IPS-18c (cell line): Measurements from ENCODE around the gene CEP128.

ENCODE experiments used
- H3K4me3 ChIP-seq: 2 replicates; pipeline ENCODE4 v1.7.0; 2013; ENCODE audit warnings: low read depth, mild to moderate bottlenecking, low read length, moderate library complexity; ENCODE audit not compliant: insufficient read depth
- H3K9me3 ChIP-seq: one replicate; pipeline ENCODE4 v1.6.1; 2013; ENCODE audit warnings: mild to moderate bottlenecking, low read length, moderate library complexity; ENCODE audit not compliant: control insufficient read depth, insufficient read depth

CEP128 gene

DNA sequence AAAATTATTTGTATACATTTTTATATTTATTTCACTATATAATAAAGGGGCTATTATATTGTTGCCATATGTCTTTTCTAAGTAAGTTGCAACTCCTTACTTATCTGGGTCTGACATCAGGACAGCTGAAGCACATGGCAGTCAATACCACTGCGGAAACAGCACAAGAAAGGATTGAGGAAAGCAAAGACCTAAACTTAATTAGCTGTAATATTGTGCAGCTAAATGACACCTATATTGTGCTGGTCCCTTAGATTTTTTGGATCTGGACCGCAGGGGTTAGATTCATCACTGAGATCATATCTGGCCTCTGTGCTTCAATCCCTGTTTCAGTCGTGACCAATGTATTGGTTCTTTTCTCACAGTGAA is 370.6 kb downstream of the CEP128 start:
- H3K9me3 ChIP-seq, result no peaks in the 10 kb centered on the region
- H3K4me3 ChIP-seq, result no peak overlapping the region

DNA sequence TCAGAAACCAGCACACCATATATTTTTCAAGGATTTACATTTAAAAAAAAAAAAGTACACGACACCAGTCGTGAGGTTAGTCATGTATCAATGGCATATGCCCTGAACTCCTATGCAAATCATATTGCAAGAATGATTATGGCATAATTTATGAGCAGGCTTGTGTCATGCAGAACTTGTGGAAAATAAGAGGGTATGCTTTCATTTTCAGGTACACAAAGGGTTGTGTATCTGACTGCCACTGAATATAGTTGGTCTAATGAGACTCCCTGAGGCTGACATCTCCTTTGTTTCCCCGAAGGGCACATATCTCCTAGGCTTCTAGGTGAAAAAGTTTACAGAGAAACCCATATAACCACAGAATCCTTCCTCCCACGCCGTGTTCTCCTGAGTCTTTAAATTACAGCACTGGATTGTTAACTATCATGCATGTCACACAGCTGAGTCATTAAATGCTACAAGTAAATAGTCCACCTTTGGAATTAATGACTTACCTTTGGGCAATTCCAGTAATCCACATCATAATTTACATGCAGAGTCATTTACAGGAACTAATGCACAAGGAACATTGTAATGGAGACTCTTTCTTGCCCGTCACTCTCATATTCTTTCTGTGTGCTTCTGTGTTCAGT is 373.5 kb downstream of the CEP128 start:
- Histone ChIP-seq H3K9me3 (no peaks in the 10 kb centered on the region), H3K4me3 (no peak overlapping the region)

DNA sequence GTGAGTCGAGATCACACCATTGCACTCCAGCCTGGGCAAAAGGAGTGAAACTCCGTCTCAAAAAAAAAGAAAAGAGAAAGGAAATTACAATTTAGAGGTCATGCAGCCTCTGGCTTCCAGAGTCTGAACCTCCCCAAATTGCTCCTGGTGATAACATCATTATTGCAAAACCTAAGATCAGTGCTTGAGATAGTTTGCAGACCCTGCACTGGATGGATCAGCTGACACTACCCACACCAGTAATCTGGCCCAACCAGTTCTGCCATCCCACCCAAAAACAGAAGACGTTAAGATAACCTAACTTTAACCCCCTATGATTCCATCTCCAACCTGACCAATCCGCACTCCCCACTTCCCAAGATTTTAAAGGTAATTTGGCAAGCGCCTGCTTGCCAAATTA is 376.5 kb downstream of the CEP128 start:
- Histone ChIP-seq H3K4me3 (no peak overlapping the region), H3K9me3 (no peaks in the 10 kb centered on the region)

DNA sequence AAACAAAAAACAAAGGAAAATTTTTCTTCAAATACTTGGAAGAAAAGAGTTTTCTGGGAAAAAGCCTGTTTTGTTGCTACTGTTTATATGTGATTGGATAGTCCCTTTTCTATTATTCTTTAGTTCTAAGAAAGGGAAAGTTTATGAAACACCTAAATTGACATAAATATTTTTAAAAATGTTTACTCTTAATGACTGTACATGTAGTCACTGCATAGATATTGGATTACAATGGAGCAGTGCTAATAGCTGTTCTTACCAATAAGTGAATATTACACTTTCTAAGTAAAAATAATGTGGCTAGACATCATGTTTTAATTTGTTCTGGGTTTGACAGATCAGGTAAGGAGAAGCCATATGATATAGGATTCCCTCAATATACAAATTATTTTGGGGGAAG is 377.5 kb downstream of the CEP128 start:
- Histone ChIP-seq H3K9me3 (no peaks in the 10 kb centered on the region), H3K4me3 (no peak overlapping the region)

DNA sequence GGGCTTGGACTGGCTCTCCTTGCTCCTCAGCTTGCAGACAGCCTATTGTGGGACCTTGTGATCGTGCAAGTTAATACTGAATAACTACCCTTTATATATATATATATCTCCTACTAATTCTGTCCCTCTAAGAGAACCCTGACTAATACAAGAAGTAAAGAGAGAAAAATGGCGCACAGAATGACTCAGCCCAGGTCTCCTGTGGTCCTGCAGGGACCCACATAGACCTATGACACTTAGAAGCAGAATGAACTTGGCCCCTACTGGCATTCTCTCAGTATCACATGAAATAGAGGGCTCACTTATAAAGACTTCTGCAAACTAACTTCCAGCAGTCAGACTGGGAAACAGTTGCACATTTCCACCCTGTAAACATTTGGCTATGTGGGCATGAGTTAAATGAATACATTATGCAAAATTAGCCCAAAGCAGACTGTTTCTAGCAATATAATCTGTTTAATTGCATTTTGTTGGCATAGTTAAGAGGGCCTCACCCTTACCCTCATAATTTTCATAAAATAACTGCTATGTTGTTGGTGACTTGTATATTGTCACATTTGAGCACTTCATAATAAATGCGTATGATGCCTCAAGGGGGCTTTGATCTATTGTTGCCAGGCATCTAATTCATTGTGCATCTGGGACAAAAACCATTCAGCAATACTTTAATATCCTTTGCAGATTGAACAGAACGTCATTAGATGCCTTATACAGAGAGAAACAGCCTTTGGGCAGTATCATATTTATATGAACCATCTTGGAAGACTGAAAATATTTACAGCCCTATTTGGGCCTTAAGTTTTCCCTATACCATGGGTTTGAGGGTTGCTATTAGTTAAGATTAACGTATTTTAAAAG is 380.5 kb downstream of the CEP128 start:
- H3K4me3 ChIP-seq, result no peak overlapping the region

DNA sequence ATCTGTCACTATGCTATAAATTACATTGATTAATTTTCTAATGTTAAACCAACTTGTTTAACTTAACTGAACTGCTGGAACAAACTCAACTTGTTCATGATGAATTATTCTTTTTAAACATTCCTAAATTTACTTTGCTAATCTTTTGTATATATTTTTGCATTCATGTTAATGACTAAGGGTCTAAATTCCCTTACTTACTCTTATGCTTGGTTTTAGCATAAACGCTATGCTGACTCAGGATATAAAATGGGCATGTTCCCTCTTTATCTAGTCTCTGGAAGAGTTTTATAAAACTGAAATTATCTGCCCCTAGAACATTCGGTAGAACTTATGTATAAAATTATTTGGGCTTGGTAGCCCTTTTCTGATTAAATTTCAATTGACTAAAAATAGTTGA is 387.4 kb downstream of the CEP128 start:
- Histone ChIP-seq H3K9me3 (no peaks in the 10 kb centered on the region), H3K4me3 (no peak overlapping the region)

More for the DNA sequence above, 380.5 kb downstream of the CEP128 start:
- H3K9me3 ChIP-seq, result no peaks in the 10 kb centered on the region

DNA sequence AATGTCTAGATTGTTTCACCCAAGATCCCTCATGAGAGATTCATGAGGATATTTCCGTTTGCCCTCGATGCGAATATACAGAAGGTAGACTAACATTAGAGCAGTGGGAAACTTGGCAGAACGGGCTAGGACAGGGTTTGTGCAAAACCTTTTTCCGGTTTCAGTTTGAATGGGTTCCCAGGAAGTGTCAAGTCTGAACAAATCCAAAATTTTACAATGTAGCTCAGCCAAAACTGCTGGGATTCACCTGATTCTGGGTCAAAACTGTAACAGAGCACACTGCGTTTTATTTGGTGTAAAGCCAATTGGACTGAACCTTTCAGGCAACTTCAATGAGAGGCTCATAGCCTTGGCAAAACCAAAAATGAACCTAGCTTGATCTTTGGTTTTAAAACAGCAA is 392.4 kb downstream of the CEP128 start:
- Histone ChIP-seq H3K4me3 (no peak overlapping the region), H3K9me3 (no peaks in the 10 kb centered on the region)

DNA sequence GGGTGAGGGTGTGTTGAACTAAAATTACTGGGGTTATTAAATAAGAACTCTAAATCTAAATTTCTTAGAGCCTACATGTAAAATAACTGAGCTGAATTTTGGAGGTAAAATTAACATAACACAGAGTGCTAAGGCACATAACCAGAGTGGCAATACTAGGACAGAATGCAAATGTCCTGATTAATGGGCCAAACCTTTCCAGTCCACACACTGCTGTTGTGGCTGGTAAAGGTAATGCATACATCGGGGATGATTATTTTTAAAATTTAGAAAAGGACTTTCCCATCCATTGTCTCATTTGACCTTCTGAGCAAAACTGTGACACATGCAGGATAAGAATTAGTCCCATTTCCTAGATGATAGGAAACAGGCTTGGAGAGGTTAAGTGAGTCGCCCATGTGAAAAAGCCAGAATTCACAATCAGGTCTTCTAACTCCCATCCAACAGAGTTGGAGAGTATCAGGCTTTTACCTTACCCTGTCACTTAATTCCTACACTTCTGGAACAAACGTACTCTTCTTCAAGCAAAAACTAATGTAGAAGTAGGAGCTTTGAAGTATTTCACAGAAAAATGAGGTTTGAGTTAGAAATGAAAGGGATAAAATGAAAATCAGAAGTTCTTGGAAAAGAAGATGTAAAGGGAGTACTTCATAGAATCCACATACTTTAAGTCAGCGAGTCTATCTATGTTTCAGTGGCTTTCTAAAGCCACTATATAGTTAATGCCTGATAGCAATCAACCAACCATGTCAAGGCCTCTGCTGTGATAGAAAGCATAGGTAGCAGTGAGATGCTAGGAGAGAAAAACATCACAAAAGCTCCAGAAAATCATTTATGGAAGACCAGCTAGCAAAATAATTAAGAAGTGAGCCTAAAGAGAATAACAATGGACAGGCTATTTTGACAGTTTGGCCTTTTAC is 395.3 kb downstream of the CEP128 start:
- Histone ChIP-seq H3K9me3 (no peaks in the 10 kb centered on the region), H3K4me3 (no peak overlapping the region)

DNA sequence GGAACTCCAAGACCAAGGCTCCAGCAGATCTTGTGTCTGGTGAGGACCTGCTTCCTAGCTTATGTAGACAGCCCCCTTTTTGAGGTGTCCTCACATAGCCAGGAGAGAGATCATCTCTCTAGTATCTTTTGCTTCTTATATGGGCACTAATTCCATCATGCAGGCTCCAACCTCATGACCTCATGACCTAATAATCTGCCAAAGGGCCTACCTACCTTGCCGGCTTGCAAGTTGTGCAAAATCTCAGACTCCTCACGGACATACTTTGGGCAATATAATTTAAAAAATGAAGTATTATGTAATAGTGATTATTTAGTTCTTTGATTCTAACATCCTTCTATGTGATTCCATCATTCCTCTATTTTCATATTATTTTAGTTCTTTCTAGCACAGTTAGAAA is 397.2 kb downstream of the CEP128 start:
- Histone ChIP-seq H3K9me3 (no peaks in the 10 kb centered on the region), H3K4me3 (no peak overlapping the region)

DNA sequence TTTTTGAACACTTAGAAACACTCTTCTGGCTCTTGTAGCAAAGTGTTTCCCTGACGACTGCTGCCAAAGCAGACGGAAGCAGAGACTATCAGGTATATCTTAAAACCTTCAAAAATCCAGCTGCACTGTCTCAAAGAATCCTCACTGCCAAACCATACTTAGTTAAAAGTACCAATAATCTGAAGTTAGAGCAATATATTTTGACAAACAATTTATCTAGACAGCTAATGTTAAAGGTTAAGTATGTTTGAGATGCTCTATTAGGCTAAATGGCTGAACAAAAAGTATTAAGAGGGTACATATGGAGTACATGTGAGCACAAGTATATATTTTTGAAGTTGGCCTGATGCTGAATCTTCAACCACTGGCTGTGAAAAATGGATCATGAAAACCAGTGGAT is 398.3 kb downstream of the CEP128 start:
- H3K9me3 ChIP-seq, result no peaks in the 10 kb centered on the region
- no peak overlapping the region for H3K4me3 ChIP-seq

DNA sequence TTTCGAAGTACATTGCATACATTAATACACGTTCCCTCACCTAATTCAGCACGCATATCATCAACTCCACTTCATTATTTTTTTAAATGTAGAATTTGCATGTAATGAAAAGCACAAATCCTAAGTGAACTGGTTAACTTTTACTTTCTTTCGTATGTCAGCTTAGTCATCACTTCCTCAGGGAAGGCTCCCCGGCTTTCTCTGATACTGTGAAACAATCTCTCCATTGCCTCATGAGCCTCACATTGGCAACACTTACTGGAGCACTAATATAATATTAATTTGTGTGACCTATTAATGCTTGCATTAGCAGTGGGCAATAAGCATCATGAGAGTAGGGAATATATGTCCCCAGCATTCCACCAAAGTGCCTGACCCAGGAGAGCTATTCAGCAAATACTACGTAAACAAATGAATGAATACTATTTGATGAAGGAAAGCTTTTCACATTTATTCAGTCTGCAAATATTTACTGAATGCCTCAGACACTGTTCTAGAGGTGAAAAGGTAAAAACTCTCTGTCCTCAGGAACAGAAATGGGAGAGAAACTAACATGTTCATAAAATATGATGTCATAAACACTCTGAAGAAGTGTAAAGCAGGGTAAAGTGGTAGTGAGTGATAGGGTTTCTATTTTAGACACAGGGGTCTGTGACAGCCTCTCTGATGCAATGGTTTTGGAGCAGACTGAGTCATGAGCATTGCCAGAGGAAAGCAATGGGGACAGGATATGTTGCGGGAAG is 402.7 kb downstream of the CEP128 start:
- H3K9me3 ChIP-seq, result no peaks in the 10 kb centered on the region
- H3K4me3 ChIP-seq, result no peak overlapping the region

DNA sequence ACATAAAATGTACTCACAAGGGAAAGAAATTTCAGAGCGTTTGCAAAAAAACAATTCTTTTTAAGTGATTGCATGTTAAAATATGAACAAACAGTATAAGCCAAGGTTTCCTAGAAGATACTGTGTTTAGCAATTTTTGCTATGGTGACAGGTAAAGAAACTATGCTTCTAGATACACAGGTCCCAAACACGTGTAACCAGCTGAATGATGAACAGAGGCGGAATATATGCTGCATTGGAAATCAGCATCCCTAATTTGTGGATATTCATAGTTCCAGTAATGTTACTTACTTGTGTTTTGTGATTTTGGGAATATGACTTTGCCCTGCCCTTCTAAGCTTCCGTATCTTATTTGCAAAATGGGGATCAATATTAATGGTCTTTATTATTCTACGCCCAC is 403.9 kb downstream of the CEP128 start:
- Histone ChIP-seq H3K9me3 (no peaks in the 10 kb centered on the region), H3K4me3 (no peak overlapping the region)

DNA sequence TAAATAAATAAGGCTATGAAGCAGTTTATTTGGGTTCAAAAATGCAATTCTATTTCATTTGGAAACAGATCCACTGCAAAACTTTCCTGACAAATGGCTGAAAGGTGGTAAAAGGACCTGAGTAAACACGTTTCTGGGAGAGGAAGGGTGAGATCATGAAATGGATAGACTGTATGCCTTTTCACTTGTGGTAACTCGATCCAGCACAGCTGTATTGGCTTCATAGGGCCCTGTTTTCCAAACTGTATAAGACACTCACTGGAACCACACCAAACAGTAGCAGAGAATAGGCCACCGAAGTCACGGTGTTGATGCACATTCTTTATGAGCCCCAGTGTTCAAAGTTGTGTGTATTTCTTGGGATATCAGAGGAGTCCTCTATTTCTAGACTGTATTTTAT is 405.1 kb downstream of the CEP128 start:
- no peak overlapping the region for H3K4me3 ChIP-seq
- H3K9me3 ChIP-seq, result no peaks in the 10 kb centered on the region

DNA sequence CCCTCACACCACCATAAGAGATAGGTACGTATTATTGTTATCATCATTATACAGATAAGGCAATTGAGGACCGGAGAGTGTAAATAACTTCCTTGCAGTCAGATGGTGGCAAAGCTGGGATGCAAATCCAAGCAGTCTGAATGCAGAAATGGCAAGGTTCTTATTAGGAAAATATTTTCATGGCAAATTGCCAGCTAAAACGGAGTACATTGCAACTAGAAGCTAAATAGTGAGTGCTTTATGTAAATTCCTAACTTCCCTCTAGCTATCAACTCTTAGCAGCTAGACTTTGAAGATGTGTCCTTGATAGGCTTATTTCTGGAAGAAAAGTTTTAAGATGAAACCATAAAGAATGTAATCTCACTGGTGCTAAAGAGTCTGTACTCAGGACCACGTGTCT is 406.4 kb downstream of the CEP128 start:
- H3K9me3 ChIP-seq, result no peaks in the 10 kb centered on the region
- H3K4me3 ChIP-seq, result no peak overlapping the region

DNA sequence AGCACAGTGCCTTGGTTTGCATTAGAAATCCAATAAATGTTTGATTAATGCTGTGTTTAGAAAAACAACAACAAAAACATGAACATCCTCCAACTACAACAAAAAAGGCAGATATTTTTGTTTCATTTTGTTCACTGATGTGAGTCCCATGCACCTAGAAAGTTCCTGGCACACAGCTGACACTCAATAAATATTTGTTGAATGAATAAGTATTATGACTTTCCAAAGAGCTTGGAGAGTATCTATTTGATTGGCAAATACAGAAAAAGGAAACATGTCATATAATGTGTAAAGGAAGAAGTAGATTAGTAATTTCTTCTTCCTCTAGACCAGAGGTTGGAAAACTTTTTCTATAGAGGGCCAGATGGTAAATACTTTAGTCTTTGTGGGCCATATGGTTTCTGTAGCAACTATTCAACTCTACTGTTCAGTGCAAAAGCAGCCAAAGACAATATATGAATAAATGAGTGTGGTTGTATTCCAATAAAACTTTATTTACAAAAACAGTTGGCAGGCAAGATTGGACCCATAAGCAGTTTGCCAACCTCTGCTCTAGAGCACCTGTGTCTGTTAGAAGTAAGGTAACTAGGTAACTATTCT is 417.9 kb downstream of the CEP128 start:
- H3K9me3 ChIP-seq, result no peaks in the 10 kb centered on the region

DNA sequence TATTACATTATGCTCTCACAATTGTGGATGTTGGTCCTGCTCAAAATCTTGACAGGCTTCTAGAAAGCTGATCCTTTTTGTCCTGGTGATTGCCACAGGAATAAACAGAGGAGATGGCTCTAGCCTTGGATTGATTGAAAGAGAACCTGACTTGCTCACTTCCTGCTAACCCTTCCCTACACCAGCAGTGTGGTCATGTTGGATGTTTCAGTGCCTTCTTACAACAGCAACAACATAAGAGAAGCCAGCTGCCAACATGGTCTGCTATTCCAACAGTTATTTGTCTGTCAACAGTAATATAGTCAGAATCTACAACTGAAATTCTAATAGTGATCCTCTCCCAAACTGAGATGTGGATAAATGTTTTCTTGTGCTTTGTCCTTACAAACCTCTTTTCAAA is 418.6 kb downstream of the CEP128 start:
- H3K9me3 ChIP-seq, result no peaks in the 10 kb centered on the region

More for the DNA sequence above, 417.9 kb downstream of the CEP128 start:
- no peak overlapping the region for H3K4me3 ChIP-seq

DNA sequence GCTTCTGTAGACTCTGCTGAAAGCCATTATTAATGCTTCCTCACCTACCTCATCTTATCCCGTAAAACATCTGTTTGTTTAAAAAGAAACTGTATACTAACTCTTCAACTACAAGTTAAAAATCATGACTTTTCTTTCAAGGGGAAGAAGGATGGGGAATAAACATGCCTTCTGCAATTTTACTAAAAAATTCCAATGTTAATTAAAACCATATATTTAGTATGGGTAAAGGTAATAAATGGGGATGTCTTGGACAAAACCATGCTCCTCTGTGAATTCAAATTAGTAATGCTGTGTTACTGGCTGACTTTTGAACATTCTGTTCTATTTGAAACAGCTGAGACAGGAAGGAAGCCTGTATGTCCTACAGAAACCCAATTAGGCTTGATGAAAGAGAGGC is 419.1 kb downstream of the CEP128 start:
- H3K4me3 ChIP-seq, result no peak overlapping the region
- H3K9me3 ChIP-seq, result no peaks in the 10 kb centered on the region

More for the DNA sequence above, 418.6 kb downstream of the CEP128 start:
- H3K4me3 ChIP-seq, result no peak overlapping the region
